Umbilical cord (tissue), 2 donors: ENCODE data around the gene SLC26A6. TPM values are rescaled to one million over a fixed set of nuclear protein-coding genes. Genes with fewer than 3 reads are reported as not detected.

Experiments used
- DNase-seq: peaks from one replicate; pipeline ENCODE4 v3.0.0-alpha.2; 2015; ENCODE audit warnings: low spot score
- total RNA-seq: library from RNA; depleted of rRNA; stranded (reverse); fragments of >200 nt; gene quantifications from one replicate; pipeline ENCODE4 v1.2.3, GENCODE V29; 2014; ENCODE audit warnings: low replicate concordance; ENCODE audit not compliant: insufficient read depth

Gene SLC26A6
- 4.8 TPM for total RNA-seq

GRCh38 chr3:48635222-48636021 lies at the start of gene SLC26A6:
TSS of gene SLC26A6 (minus strand) at chr3:48635461. CDS start at chr3:48635393, 68 bp downstream.
- peak; percentile 98 for DNase-seq

- no peak for DNase-seq
Observed at GRCh38 chr3:48684480-48685143, 49.4 kb upstream of the SLC26A6 start.

GRCh38 chr3:48684054-48684349 lies 48.7 kb upstream of the SLC26A6 start:
- DNase-seq: no peak

GRCh38 chr3:48682786-48683185 lies 47.5 kb upstream of the SLC26A6 start:
- no peak for DNase-seq

- DNase-seq: no peak
Observed at GRCh38 chr3:48681974-48682610, 46.8 kb upstream of the SLC26A6 start.

GRCh38 chr3:48681541-48681880 lies 46.2 kb upstream of the SLC26A6 start:
- DNase-seq: no peak

GRCh38 chr3:48680811-48681540 lies 45.7 kb upstream of the SLC26A6 start:
- DNase-seq: no peak

GRCh38 chr3:48679411-48680391 lies 44.4 kb upstream of the SLC26A6 start:
- no peak for DNase-seq

- no peak for DNase-seq
Observed at GRCh38 chr3:48678566-48679380, 43.5 kb upstream of the SLC26A6 start.

GRCh38 chr3:48678056-48678455 lies 42.8 kb upstream of the SLC26A6 start:
- no peak for DNase-seq

- no peak for DNase-seq
Observed at GRCh38 chr3:48674505-48674904, 39.2 kb upstream of the SLC26A6 start.

- DNase-seq: no peak
Observed at GRCh38 chr3:48672522-48672921, 37.3 kb upstream of the SLC26A6 start.

- DNase-seq: no peak
Observed at GRCh38 chr3:48664929-48665328, 29.7 kb upstream of the SLC26A6 start.

- no peak for DNase-seq
Observed at GRCh38 chr3:48664313-48664644, 29.0 kb upstream of the SLC26A6 start.

- peak; percentile 98 for DNase-seq
Observed at GRCh38 chr3:48663489-48664312, 28.4 kb upstream of the SLC26A6 start.

GRCh38 chr3:48662753-48663488 lies 27.7 kb upstream of the SLC26A6 start, which contains the start of gene CELSR3:
TSS of gene CELSR3 (minus strand) at chr3:48662886. CDS start at chr3:48662634, 252 bp downstream.
- DNase-seq: peak; percentile 90

- no peak for DNase-seq
Observed at GRCh38 chr3:48662145-48662752, 27.0 kb upstream of the SLC26A6 start.
